ENCODE results near the gene ADGRA3.

The ADGRA3 gene

GRCh38 chr4:22504922-22505321 is 10.9 kb downstream of the ADGRA3 start:
- no peak for DNase-seq

- no peak for DNase-seq
Observed at GRCh38 chr4:22504447-22504846, 11.4 kb downstream of the ADGRA3 start.

GRCh38 chr4:22502895-22503814 is 12.7 kb downstream of the ADGRA3 start:
- DNase-seq: no peak

- no peak for DNase-seq
Observed at GRCh38 chr4:22501715-22502095, 14.2 kb downstream of the ADGRA3 start.

GRCh38 chr4:22500831-22501714 is 14.8 kb downstream of the ADGRA3 start:
- no peak for DNase-seq

GRCh38 chr4:22500128-22500611 is 15.7 kb downstream of the ADGRA3 start:
- DNase-seq: no peak

- DNase-seq: no peak
Observed at GRCh38 chr4:22498866-22499265, 17.0 kb downstream of the ADGRA3 start.

GRCh38 chr4:22496165-22496813 is 19.6 kb downstream of the ADGRA3 start:
- DNase-seq: no peak

- DNase-seq: no peak
Observed at GRCh38 chr4:22493523-22493922, 22.3 kb downstream of the ADGRA3 start.

GRCh38 chr4:22492987-22493386 is 22.9 kb downstream of the ADGRA3 start:
- DNase-seq: no peak

GRCh38 chr4:22491939-22492338 is 23.9 kb downstream of the ADGRA3 start:
- DNase-seq: no peak

- no peak for DNase-seq
Observed at GRCh38 chr4:22490718-22491315, 25.0 kb downstream of the ADGRA3 start.

GRCh38 chr4:22488106-22488505 is 27.8 kb downstream of the ADGRA3 start:
- DNase-seq: no peak

GRCh38 chr4:22487328-22487727 is 28.5 kb downstream of the ADGRA3 start:
- DNase-seq: no peak

- no peak for DNase-seq
Observed at GRCh38 chr4:22486276-22486675, 29.6 kb downstream of the ADGRA3 start.

GRCh38 chr4:22485737-22486136 is 30.1 kb downstream of the ADGRA3 start:
- DNase-seq: no peak

GRCh38 chr4:22483551-22483981 is 32.3 kb downstream of the ADGRA3 start:
- no peak for DNase-seq

GRCh38 chr4:22482250-22483127 is 33.4 kb downstream of the ADGRA3 start:
- DNase-seq: no peak

GRCh38 chr4:22480675-22481327 is 35.1 kb downstream of the ADGRA3 start:
- DNase-seq: no peak

- no peak for DNase-seq
Observed at GRCh38 chr4:22478426-22478825, 37.4 kb downstream of the ADGRA3 start.

- DNase-seq: no peak
Observed at GRCh38 chr4:22477813-22478182, 38.1 kb downstream of the ADGRA3 start.

Measured in activated naive CD4-positive, alpha-beta T cell (primary cell).